ENCODE data around the gene BATF2.

DNA sequence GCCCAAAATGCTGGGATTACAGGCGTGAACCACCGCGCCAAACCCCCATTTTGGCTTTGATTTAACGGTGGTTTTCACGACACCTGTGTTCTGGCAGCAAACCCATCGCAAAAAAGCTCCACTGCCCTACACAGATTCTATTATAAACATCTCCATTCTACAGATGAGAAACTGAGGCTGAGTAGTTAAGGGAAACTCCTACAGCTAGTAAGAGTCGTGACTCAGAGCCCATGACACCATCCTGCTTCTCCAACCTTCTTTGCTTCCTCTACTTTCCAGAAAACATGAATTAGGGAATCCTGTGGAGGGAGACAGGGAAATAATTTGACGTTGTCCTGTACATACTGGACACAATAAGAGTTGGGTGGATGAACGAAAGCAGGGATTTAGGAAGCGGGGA lies 30.0 kb upstream of the BATF2 start:
- TF ChIP-seq, protein P1, sequence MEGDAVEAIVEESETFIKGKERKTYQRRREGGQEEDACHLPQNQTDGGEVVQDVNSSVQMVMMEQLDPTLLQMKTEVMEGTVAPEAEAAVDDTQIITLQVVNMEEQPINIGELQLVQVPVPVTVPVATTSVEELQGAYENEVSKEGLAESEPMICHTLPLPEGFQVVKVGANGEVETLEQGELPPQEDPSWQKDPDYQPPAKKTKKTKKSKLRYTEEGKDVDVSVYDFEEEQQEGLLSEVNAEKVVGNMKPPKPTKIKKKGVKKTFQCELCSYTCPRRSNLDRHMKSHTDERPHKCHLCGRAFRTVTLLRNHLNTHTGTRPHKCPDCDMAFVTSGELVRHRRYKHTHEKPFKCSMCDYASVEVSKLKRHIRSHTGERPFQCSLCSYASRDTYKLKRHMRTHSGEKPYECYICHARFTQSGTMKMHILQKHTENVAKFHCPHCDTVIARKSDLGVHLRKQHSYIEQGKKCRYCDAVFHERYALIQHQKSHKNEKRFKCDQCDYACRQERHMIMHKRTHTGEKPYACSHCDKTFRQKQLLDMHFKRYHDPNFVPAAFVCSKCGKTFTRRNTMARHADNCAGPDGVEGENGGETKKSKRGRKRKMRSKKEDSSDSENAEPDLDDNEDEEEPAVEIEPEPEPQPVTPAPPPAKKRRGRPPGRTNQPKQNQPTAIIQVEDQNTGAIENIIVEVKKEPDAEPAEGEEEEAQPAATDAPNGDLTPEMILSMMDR (conservative IDR thresholded peaks at IDR 0.05; ENCODE audit: low read length) = no peak
- no peak for TF ChIP-seq EZH2phosphoT487 (IDR thresholded peaks at IDR 0.05; ENCODE audit: borderline replicate concordance, low read depth, low read length)

All from OCI-LY7 (cell line).